ENCODE results near the gene PTPRT. TPM values are rescaled to one million over a fixed set of nuclear protein-coding genes. Genes with fewer than 3 reads are reported as not detected.

PTPRT gene
- total RNA-seq, 1 donor from 2014 or later: not detected

GRCh38 chr20:42110301-42110700 lies 1079.4 kb downstream of the PTPRT start:
- no peak for TF ChIP-seq CTCF (IDR thresholded peaks at IDR 0.05)
- no peaks in the 10 kb centered on the region for H3K36me3 Mint-ChIP-seq (ENCODE audit: unreplicated experiment)
- no peaks in the 10 kb centered on the region for H3K27me3 Mint-ChIP-seq (ENCODE audit: unreplicated experiment)
- DNase-seq (ENCODE audit: extremely low spot score, unreplicated experiment): no peak
- no peak overlapping the region for H3K27ac Mint-ChIP-seq (ENCODE audit: unreplicated experiment)
- H3K9me3 Mint-ChIP-seq (ENCODE audit: unreplicated experiment): peaks cover 10% of the 10 kb centered on the region
- no peaks in the 10 kb centered on the region for H3K4me1 Mint-ChIP-seq (ENCODE audit: unreplicated experiment)
- H3K4me3 Mint-ChIP-seq (ENCODE audit: unreplicated experiment): no peak overlapping the region

- Mint-ChIP-seq H3K4me1 (ENCODE audit: unreplicated experiment) (no peaks in the 10 kb centered on the region), H3K27me3 (ENCODE audit: unreplicated experiment) (no peaks in the 10 kb centered on the region), H3K36me3 (ENCODE audit: unreplicated experiment) (no peaks in the 10 kb centered on the region), H3K4me3 (ENCODE audit: unreplicated experiment) (no peak overlapping the region), H3K9me3 (ENCODE audit: unreplicated experiment) (peaks cover 23% of the 10 kb centered on the region), H3K27ac (ENCODE audit: unreplicated experiment) (no peak overlapping the region)
- no peak for TF ChIP-seq CTCF (IDR thresholded peaks at IDR 0.05)
- DNase-seq (ENCODE audit: extremely low spot score, unreplicated experiment): no peak
Observed at GRCh38 chr20:42102000-42102399, 1087.7 kb downstream of the PTPRT start.

- H3K36me3 Mint-ChIP-seq (ENCODE audit: unreplicated experiment): no peaks in the 10 kb centered on the region
Observed at GRCh38 chr20:42100137-42100704, 1089.5 kb downstream of the PTPRT start.

GRCh38 chr20:42099101-42099500 lies 1090.6 kb downstream of the PTPRT start:
- Mint-ChIP-seq H3K9me3 (ENCODE audit: unreplicated experiment) (peaks cover 19% of the 10 kb centered on the region), H3K27me3 (ENCODE audit: unreplicated experiment) (no peaks in the 10 kb centered on the region), H3K4me1 (ENCODE audit: unreplicated experiment) (no peaks in the 10 kb centered on the region), H3K27ac (ENCODE audit: unreplicated experiment) (no peak overlapping the region), H3K4me3 (ENCODE audit: unreplicated experiment) (no peak overlapping the region), H3K36me3 (ENCODE audit: unreplicated experiment) (no peaks in the 10 kb centered on the region)
- DNase-seq (ENCODE audit: extremely low spot score, unreplicated experiment): no peak
- TF ChIP-seq CTCF (IDR thresholded peaks at IDR 0.05): no peak

More at GRCh38 chr20:42100137-42100704, 1089.5 kb downstream of the PTPRT start:
- Mint-ChIP-seq H3K27ac (ENCODE audit: unreplicated experiment) (no peak overlapping the region), H3K4me3 (ENCODE audit: unreplicated experiment) (no peak overlapping the region), H3K9me3 (ENCODE audit: unreplicated experiment) (peaks cover 15% of the 10 kb centered on the region), H3K27me3 (ENCODE audit: unreplicated experiment) (no peaks in the 10 kb centered on the region), H3K4me1 (ENCODE audit: unreplicated experiment) (no peaks in the 10 kb centered on the region)
- no peak for DNase-seq (ENCODE audit: extremely low spot score, unreplicated experiment)
- TF ChIP-seq CTCF (IDR thresholded peaks at IDR 0.05): no peak

- TF ChIP-seq CTCF (IDR thresholded peaks at IDR 0.05): no peak
- H3K27ac Mint-ChIP-seq (ENCODE audit: unreplicated experiment): no peak overlapping the region
- no peaks in the 10 kb centered on the region for H3K36me3 Mint-ChIP-seq (ENCODE audit: unreplicated experiment)
- no peaks in the 10 kb centered on the region for H3K27me3 Mint-ChIP-seq (ENCODE audit: unreplicated experiment)
- no peaks in the 10 kb centered on the region for H3K4me1 Mint-ChIP-seq (ENCODE audit: unreplicated experiment)
- DNase-seq (ENCODE audit: extremely low spot score, unreplicated experiment): no peak
- peaks cover 19% of the 10 kb centered on the region for H3K9me3 Mint-ChIP-seq (ENCODE audit: unreplicated experiment)
- H3K4me3 Mint-ChIP-seq (ENCODE audit: unreplicated experiment): no peak overlapping the region
Observed at GRCh38 chr20:42098418-42098817, 1091.3 kb downstream of the PTPRT start.
